ENCODE results near the gene DDX31.

- no peak for TF ChIP-seq PKNOX1 (IDR thresholded peaks at IDR 0.05)
- TF ChIP-seq SUZ12 (IDR thresholded peaks at IDR 0.05) = no peak
- no peak for TF ChIP-seq ARNT (IDR thresholded peaks at IDR 0.05)
- TF ChIP-seq BHLHE40 (IDR thresholded peaks at IDR 0.05; ENCODE audit: borderline replicate concordance) = no peak
- no peak for TF ChIP-seq ZNF384 (IDR thresholded peaks at IDR 0.05)
- no peak for TF ChIP-seq ELF4 (IDR thresholded peaks at IDR 0.05)
- no peak for TF ChIP-seq HDGF (IDR thresholded peaks at IDR 0.05; ENCODE audit: borderline replicate concordance)
- no peak for TF ChIP-seq FOXM1 (IDR thresholded peaks at IDR 0.05; ENCODE audit: borderline replicate concordance)
- no peak for TF ChIP-seq SP1 (IDR thresholded peaks at IDR 0.05)
- no peak for TF ChIP-seq FOXK2 (IDR thresholded peaks at IDR 0.05)
- TF ChIP-seq LEF1 (IDR thresholded peaks at IDR 0.05; ENCODE audit: borderline replicate concordance) = no peak
Measured at GRCh38 chr9:132595319-132595718, 74.5 kb downstream of the DDX31 start.

All from HEK293T (cell line).